ENCODE data around the gene CRACR2A.

CRACR2A gene

GRCh38 chr12:3630621-3631271 is 122.2 kb downstream of the CRACR2A start:
- DNase-seq (ENCODE audit: low read depth), result no peak
- no peak overlapping the region for H3K4me3 ChIP-seq (ENCODE audit: low read depth, low read length)

- no peak overlapping the region for H3K4me3 ChIP-seq (ENCODE audit: low read depth, low read length)
- no peak for DNase-seq (ENCODE audit: low read depth)
These were observed 122.8 kb downstream of the CRACR2A start for GRCh38 chr12:3630111-3630510.

- no peak overlapping the region for H3K4me3 ChIP-seq (ENCODE audit: low read depth, low read length)
- no peak for DNase-seq (ENCODE audit: low read depth)
These were observed 123.7 kb downstream of the CRACR2A start for GRCh38 chr12:3629057-3629830.

GRCh38 chr12:3628629-3629028 is 124.3 kb downstream of the CRACR2A start:
- no peak overlapping the region for H3K4me3 ChIP-seq (ENCODE audit: low read depth, low read length)
- no peak for DNase-seq (ENCODE audit: low read depth)

GRCh38 chr12:3627336-3627735 is 125.6 kb downstream of the CRACR2A start:
- DNase-seq (ENCODE audit: low read depth), result no peak
- H3K4me3 ChIP-seq (ENCODE audit: low read depth, low read length), result no peak overlapping the region

GRCh38 chr12:3624273-3624672 is 128.6 kb downstream of the CRACR2A start:
- DNase-seq (ENCODE audit: low read depth), result no peak
- H3K4me3 ChIP-seq (ENCODE audit: low read depth, low read length), result no peak overlapping the region

GRCh38 chr12:3622822-3623690 is 129.9 kb downstream of the CRACR2A start:
- no peak for DNase-seq (ENCODE audit: low read depth)
- no peak overlapping the region for H3K4me3 ChIP-seq (ENCODE audit: low read depth, low read length)

GRCh38 chr12:3622021-3622821 is 130.7 kb downstream of the CRACR2A start:
- no peak overlapping the region for H3K4me3 ChIP-seq (ENCODE audit: low read depth, low read length)
- DNase-seq (ENCODE audit: low read depth), result peak; percentile 9

GRCh38 chr12:3620856-3621255 is 132.1 kb downstream of the CRACR2A start:
- no peak overlapping the region for H3K4me3 ChIP-seq (ENCODE audit: low read depth, low read length)
- DNase-seq (ENCODE audit: low read depth), result no peak

GRCh38 chr12:3617565-3617964 is 135.3 kb downstream of the CRACR2A start:
- no peak for DNase-seq (ENCODE audit: low read depth)

GRCh38 chr12:3615862-3616261 is 137.0 kb downstream of the CRACR2A start:
- no peak for DNase-seq (ENCODE audit: low read depth)
- no peak overlapping the region for H3K4me3 ChIP-seq (ENCODE audit: low read depth, low read length)

More at GRCh38 chr12:3617565-3617964, 135.3 kb downstream of the CRACR2A start:
- no peak overlapping the region for H3K4me3 ChIP-seq (ENCODE audit: low read depth, low read length)

GRCh38 chr12:3614806-3615466 is 138.0 kb downstream of the CRACR2A start:
- no peak for DNase-seq (ENCODE audit: low read depth)
- H3K4me3 ChIP-seq (ENCODE audit: low read depth, low read length), result no peak overlapping the region

- DNase-seq (ENCODE audit: low read depth), result no peak
- no peak overlapping the region for H3K4me3 ChIP-seq (ENCODE audit: low read depth, low read length)
These were observed 139.1 kb downstream of the CRACR2A start for GRCh38 chr12:3613641-3614395.

GRCh38 chr12:3611860-3612703 is 140.8 kb downstream of the CRACR2A start:
- H3K4me3 ChIP-seq (ENCODE audit: low read depth, low read length), result no peak overlapping the region
- DNase-seq (ENCODE audit: low read depth), result no peak

- DNase-seq (ENCODE audit: low read depth), result no peak
- no peak overlapping the region for H3K4me3 ChIP-seq (ENCODE audit: low read depth, low read length)
These were observed 145.1 kb downstream of the CRACR2A start for GRCh38 chr12:3607821-3608220.

GRCh38 chr12:3607039-3607720 is 145.7 kb downstream of the CRACR2A start:
- DNase-seq (ENCODE audit: low read depth), result no peak
- H3K4me3 ChIP-seq (ENCODE audit: low read depth, low read length), result no peak overlapping the region

- no peak overlapping the region for H3K4me3 ChIP-seq (ENCODE audit: low read depth, low read length)
- DNase-seq (ENCODE audit: low read depth), result no peak
These were observed 146.8 kb downstream of the CRACR2A start for GRCh38 chr12:3606128-3606527.

All from skeletal muscle cell (primary cell).